IPS-NIHi7 (cell line): Measurements from ENCODE around the gene ATP5PO.

Experiments used
- DNase-seq: peaks from one replicate; pipeline ENCODE4 v3.0.0; 2012; ENCODE audit warnings: mixed read lengths; ENCODE audit errors: extremely low spot score

ATP5PO gene

GRCh38 chr21:33915368-33916199 lies at the start of gene ATP5PO:
TSS of gene ATP5PO (minus strand) at chr21:33915804. CDS start at chr21:33915763, 41 bp downstream.
- DNase-seq, result peak; percentile 98

- DNase-seq, result no peak
Observed at GRCh38 chr21:33964706-33965325, 49.2 kb upstream of the ATP5PO start.

- DNase-seq, result no peak
Observed at GRCh38 chr21:33963848-33964555, 48.4 kb upstream of the ATP5PO start.

GRCh38 chr21:33962290-33962689 lies 46.7 kb upstream of the ATP5PO start:
- DNase-seq, result no peak

GRCh38 chr21:33961061-33961460 lies 45.5 kb upstream of the ATP5PO start:
- DNase-seq, result no peak

- no peak for DNase-seq
Observed at GRCh38 chr21:33959680-33960079, 44.1 kb upstream of the ATP5PO start.

GRCh38 chr21:33954395-33954794 lies 38.8 kb upstream of the ATP5PO start:
- DNase-seq, result no peak

GRCh38 chr21:33951276-33952178 lies 35.9 kb upstream of the ATP5PO start:
- DNase-seq, result no peak

GRCh38 chr21:33950431-33951079 lies 35.0 kb upstream of the ATP5PO start:
- DNase-seq, result no peak

GRCh38 chr21:33949516-33950430 lies 34.2 kb upstream of the ATP5PO start:
- DNase-seq, result no peak

- DNase-seq, result no peak
Observed at GRCh38 chr21:33948951-33949444, 33.4 kb upstream of the ATP5PO start.

- peak; percentile 90 for DNase-seq
Observed at GRCh38 chr21:33948096-33948950, 32.7 kb upstream of the ATP5PO start.

- DNase-seq, result peak; percentile 92
Observed at GRCh38 chr21:33947451-33948095, 32.0 kb upstream of the ATP5PO start.

- DNase-seq, result no peak
Observed at GRCh38 chr21:33945652-33946270, 30.2 kb upstream of the ATP5PO start.

- no peak for DNase-seq
Observed at GRCh38 chr21:33944185-33944763, 28.7 kb upstream of the ATP5PO start.

- DNase-seq, result no peak
Observed at GRCh38 chr21:33943293-33943692, 27.7 kb upstream of the ATP5PO start.

- DNase-seq, result no peak
Observed at GRCh38 chr21:33942426-33942825, 26.8 kb upstream of the ATP5PO start.

- no peak for DNase-seq
Observed at GRCh38 chr21:33940881-33941245, 25.3 kb upstream of the ATP5PO start.
